GM21360 (cell line): ENCODE measurements around the gene ZCCHC24.

Experiments used
- ATAC-seq: cut with Tn5 transposase; IDR thresholded peaks from one replicate; pipeline ENCODE4 v1.9.1; 2021; ENCODE audit warnings: mild to moderate bottlenecking, moderate library complexity; ENCODE audit not compliant: unreplicated experiment

Gene ZCCHC24

GRCh38 chr10:79374312-79375191 lies 70.9 kb downstream of the ZCCHC24 start:
- no peak for ATAC-seq

- no peak for ATAC-seq
Observed at GRCh38 chr10:79372871-79373270, 72.6 kb downstream of the ZCCHC24 start.

- ATAC-seq = no peak
Observed at GRCh38 chr10:79367426-79368189, 77.8 kb downstream of the ZCCHC24 start.

- ATAC-seq = no peak
Observed at GRCh38 chr10:79361726-79362397, 83.6 kb downstream of the ZCCHC24 start.

- ATAC-seq = no peak
Observed at GRCh38 chr10:79360499-79361342, 84.7 kb downstream of the ZCCHC24 start.

- ATAC-seq = no peak
Observed at GRCh38 chr10:79359816-79360498, 85.5 kb downstream of the ZCCHC24 start.

GRCh38 chr10:79358811-79359210 lies 86.6 kb downstream of the ZCCHC24 start:
- ATAC-seq = no peak

GRCh38 chr10:79357180-79357579 lies 88.2 kb downstream of the ZCCHC24 start:
- no peak for ATAC-seq

- ATAC-seq = no peak
Observed at GRCh38 chr10:79356104-79356503, 89.3 kb downstream of the ZCCHC24 start.

- ATAC-seq = no peak
Observed at GRCh38 chr10:79355420-79356017, 89.9 kb downstream of the ZCCHC24 start.

GRCh38 chr10:79354615-79355014 lies 90.8 kb downstream of the ZCCHC24 start:
- no peak for ATAC-seq

GRCh38 chr10:79354141-79354540 lies 91.3 kb downstream of the ZCCHC24 start:
- no peak for ATAC-seq

- ATAC-seq = no peak
Observed at GRCh38 chr10:79353726-79354125, 91.7 kb downstream of the ZCCHC24 start.

GRCh38 chr10:79353000-79353406 lies 92.4 kb downstream of the ZCCHC24 start:
- ATAC-seq = no peak

GRCh38 chr10:79352035-79352877 lies 93.2 kb downstream of the ZCCHC24 start:
- no peak for ATAC-seq

GRCh38 chr10:79351332-79351731 lies 94.1 kb downstream of the ZCCHC24 start:
- ATAC-seq = no peak

GRCh38 chr10:79350407-79351154 lies 94.8 kb downstream of the ZCCHC24 start:
- no peak for ATAC-seq
